ENCODE data around the gene NEDD4L.
A peak's percentile ranks its signal among the peaks of the same experiment; 100 is the strongest.

The NEDD4L gene

GRCh38 chr18:58402247-58402646 lies 358.2 kb downstream of the NEDD4L start:
- CTCF ChIA-PET = interaction anchor here (0.6 to 2.1 kb wide), 6 partner anchors 11 to 366 kb away, joined by 3 to 8 read pairs (median 4); no protein-coding TSS in a partner anchor
- peaks cover 5% of the 10 kb centered on the region for H3K4me1 ChIP-seq (ENCODE audit: control insufficient read depth, insufficient read depth, low read length)

More at GRCh38 chr18:58402247-58402646, 358.2 kb downstream of the NEDD4L start:
- H3K36me3 ChIP-seq (ENCODE audit: control insufficient read depth in 2 of 2, insufficient read depth in 1 of 2, low read length in 2 of 2) = peaks cover 0 to 4% of the 10 kb centered on the region in 2 experiments; a peak in 1 of 3 replicates
- POLR2A ChIA-PET = interaction anchor here (0.5 to 0.6 kb wide), 2 partner anchors 181 to 1709 kb away, joined by 3 to 4 read pairs; no protein-coding TSS in a partner anchor
- H3K9me3 ChIP-seq (ENCODE audit: control insufficient read depth, insufficient read depth, low read depth, low read length) = no peaks in the 10 kb centered on the region
- H3K4me3 ChIP-seq (ENCODE audit: low read depth, low read length) = no peak overlapping the region
- TF ChIP-seq ZFHX2 (tag by site-specific recombination; conservative IDR thresholded peaks at IDR 0.05) = no peak
- TF ChIP-seq ZNF518A (tag by site-specific recombination; conservative IDR thresholded peaks at IDR 0.05; ENCODE audit: low read depth) = no peak
- TF ChIP-seq ZBTB8A (tag by site-specific recombination; IDR thresholded peaks at IDR 0.05) = no peak
- TF ChIP-seq BCL6B (tag by site-specific recombination; IDR thresholded peaks at IDR 0.05) = 0 out of 2 replicates have a peak, but pooled peaks have one; percentile 31
- no peak for TF ChIP-seq ZSCAN30 (tag by site-specific recombination; IDR thresholded peaks at IDR 0.05)
- no peak for TF ChIP-seq ZNF654 (tag by site-specific recombination; IDR thresholded peaks at IDR 0.05; ENCODE audit: low read depth)
- TF ChIP-seq HOXA7 (CRISPR knock-in tag; IDR thresholded peaks at IDR 0.05; ENCODE audit: borderline replicate concordance) = no peak
- no peak for TF ChIP-seq ZNF398 (tag by site-specific recombination; IDR thresholded peaks at IDR 0.05)
- 0 out of 2 replicates have a peak, but pooled peaks have one; percentile 15 for TF ChIP-seq ZNF791 (tag by site-specific recombination; IDR thresholded peaks at IDR 0.05)
- TF ChIP-seq ZNF776 (tag by site-specific recombination; IDR thresholded peaks at IDR 0.05; ENCODE audit: borderline replicate concordance) = no peak
- 0 out of 2 replicates have a peak, but pooled peaks have one; percentile 21 for TF ChIP-seq ZNF366 (tag by site-specific recombination; conservative IDR thresholded peaks at IDR 0.05)
- no peak for TF ChIP-seq ZBTB17 (tag by site-specific recombination; IDR thresholded peaks at IDR 0.05)
- peak; percentile 49 for TF ChIP-seq PRDM1 (tag by site-specific recombination; IDR thresholded peaks at IDR 0.05)
- TF ChIP-seq ZNF76 (tag by site-specific recombination; IDR thresholded peaks at IDR 0.05; ENCODE audit: borderline replicate concordance, low read depth) = no peak
- TF ChIP-seq ZBTB21 (tag by site-specific recombination; IDR thresholded peaks at IDR 0.05) = no peak
- TF ChIP-seq ZNF214 (tag by site-specific recombination; IDR thresholded peaks at IDR 0.05; ENCODE audit: borderline replicate concordance) = no peak
- TF ChIP-seq ZNF133 (tag by site-specific recombination; IDR thresholded peaks at IDR 0.05) = no peak
- no peak for TF ChIP-seq ZSCAN5A (tag by site-specific recombination; IDR thresholded peaks at IDR 0.05)
- no peak for TF ChIP-seq ZNF112 (tag by site-specific recombination; IDR thresholded peaks at IDR 0.05)
- no peak for TF ChIP-seq TSHZ1 (tag by site-specific recombination; IDR thresholded peaks at IDR 0.05; ENCODE audit: borderline replicate concordance)
- TF ChIP-seq REPIN1 (tag by site-specific recombination; IDR thresholded peaks at IDR 0.05; ENCODE audit: low read depth) = no peak
- no peak for TF ChIP-seq ZNF184 (tag by site-specific recombination; IDR thresholded peaks at IDR 0.05)
- no peak overlapping the region for H3K27ac ChIP-seq (ENCODE audit: extremely low read depth, low read depth, low read length)
